ENCODE data around the gene PEX11B.

Gene PEX11B

GRCh38 chr1:145901312-145902021 lies 17.1 kb downstream of the PEX11B start:
- no peak for DNase-seq

GRCh38 chr1:145898756-145899155 lies 19.8 kb downstream of the PEX11B start:
- DNase-seq = no peak

- DNase-seq = no peak
Measured at GRCh38 chr1:145897969-145898368, 20.5 kb downstream of the PEX11B start.

GRCh38 chr1:145895471-145895870 lies 23.0 kb downstream of the PEX11B start:
- no peak for DNase-seq

- no peak for DNase-seq
Measured at GRCh38 chr1:145893306-145894055, 25.0 kb downstream of the PEX11B start.

GRCh38 chr1:145892486-145893087 lies 25.9 kb downstream of the PEX11B start:
- DNase-seq = no peak

- DNase-seq = peak; percentile 95
Measured at GRCh38 chr1:145891587-145892485, 26.7 kb downstream of the PEX11B start.

GRCh38 chr1:145891143-145891542 lies 27.4 kb downstream of the PEX11B start:
- DNase-seq = peak; percentile 30

GRCh38 chr1:145889722-145890121 lies 28.8 kb downstream of the PEX11B start:
- no peak for DNase-seq

GRCh38 chr1:145887631-145888030 lies 30.9 kb downstream of the PEX11B start:
- DNase-seq = no peak

- no peak for DNase-seq
Measured at GRCh38 chr1:145886816-145887215, 31.7 kb downstream of the PEX11B start.

GRCh38 chr1:145886390-145886789 lies 32.1 kb downstream of the PEX11B start:
- DNase-seq = no peak

GRCh38 chr1:145885738-145886287 lies 32.7 kb downstream of the PEX11B start, which contains the start of gene ANKRD35:
Gene ANKRD35, minus strand, starts transcription at chr1:145885866. Its CDS starts 108 bp downstream, at chr1:145885758.
- peak; percentile 17 for DNase-seq

- DNase-seq = no peak
Measured at GRCh38 chr1:145884675-145885074, 33.8 kb downstream of the PEX11B start.

GRCh38 chr1:145879775-145880174 lies 38.7 kb downstream of the PEX11B start:
- peak; percentile 100 for DNase-seq

GRCh38 chr1:145878724-145879123 lies 39.8 kb downstream of the PEX11B start:
- DNase-seq = no peak

- no peak for DNase-seq
Measured at GRCh38 chr1:145877923-145878486, 40.5 kb downstream of the PEX11B start.

GRCh38 chr1:145874646-145875045 lies 43.9 kb downstream of the PEX11B start:
- DNase-seq = no peak

- no peak for DNase-seq
Measured at GRCh38 chr1:145871994-145872924, 46.3 kb downstream of the PEX11B start.

GRCh38 chr1:145868232-145868631 lies 50.3 kb downstream of the PEX11B start:
- no peak for DNase-seq

All from NCI-H2081 treated with DMSO at 0.1 percent for 48 hours (cell line).